ENCODE results near the gene ZNF324B. TPM values are rescaled to one million over a fixed set of nuclear protein-coding genes. Genes with fewer than 3 reads are reported as not detected.

Gene ZNF324B
- total RNA-seq, 2 donors from 2014 or later: 2.7 to 6.9 TPM

DNA sequence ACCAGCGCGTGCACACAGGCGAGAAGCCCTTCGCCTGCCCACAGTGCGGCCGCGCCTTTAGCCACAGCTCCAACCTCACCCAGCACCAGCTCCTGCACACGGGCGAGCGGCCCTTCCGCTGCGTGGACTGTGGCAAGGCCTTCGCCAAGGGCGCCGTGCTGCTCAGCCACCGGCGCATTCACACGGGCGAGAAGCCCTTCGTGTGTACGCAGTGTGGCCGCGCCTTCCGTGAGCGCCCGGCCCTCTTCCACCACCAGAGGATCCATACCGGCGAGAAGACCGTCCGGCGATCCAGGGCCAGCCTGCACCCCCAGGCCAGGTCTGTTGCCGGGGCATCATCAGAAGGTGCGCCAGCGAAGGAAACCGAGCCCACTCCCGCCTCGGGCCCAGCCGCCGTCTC is 20.3 kb downstream of the ZNF324B start:
- Histone ChIP-seq H3K4me3 (no peak overlapping the region), H3K4me1 (peaks cover 0 to 29% of the 10 kb centered on the region in 2 donors), H3K36me3 (peaks cover 34% of the 10 kb centered on the region), H3K27me3 (no peaks in the 10 kb centered on the region), H3K9me3 (no peaks in the 10 kb centered on the region), H3K27ac (no peak overlapping the region)
- DNase-seq (ENCODE audit: low spot score): no peak
- no peak for TF ChIP-seq CTCF (IDR thresholded peaks at IDR 0.05)

DNA sequence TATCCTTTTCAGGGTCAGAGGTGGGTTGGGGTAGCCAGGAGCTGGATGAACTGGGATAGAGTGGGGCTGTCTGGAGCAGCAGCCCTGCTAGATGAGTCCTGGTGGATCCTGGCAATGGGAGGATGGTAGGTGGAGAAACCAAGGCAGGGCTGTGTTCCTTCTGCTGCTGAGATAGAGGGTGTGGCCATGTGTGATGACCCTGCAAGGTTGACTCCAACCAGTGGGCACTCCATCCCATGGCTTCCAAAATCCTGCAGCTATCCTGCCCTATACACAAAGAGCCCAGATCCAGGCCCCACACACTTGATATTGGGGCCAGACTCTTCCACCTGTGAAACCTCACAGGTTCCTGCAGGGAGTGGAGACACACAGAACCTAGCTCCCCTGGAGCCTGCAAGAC is 22.4 kb downstream of the ZNF324B start:
- no peaks in the 10 kb centered on the region for H3K9me3 ChIP-seq
- H3K36me3 ChIP-seq: peaks cover 34% of the 10 kb centered on the region
- H3K27ac ChIP-seq: no peak overlapping the region
- no peaks in the 10 kb centered on the region for H3K27me3 ChIP-seq
- no peak overlapping the region for H3K4me3 ChIP-seq
- DNase-seq (ENCODE audit: low spot score): no peak
- peaks cover 0 to 25% of the 10 kb centered on the region in 2 donors for H3K4me1 ChIP-seq
- TF ChIP-seq CTCF (IDR thresholded peaks at IDR 0.05): no peak

DNA sequence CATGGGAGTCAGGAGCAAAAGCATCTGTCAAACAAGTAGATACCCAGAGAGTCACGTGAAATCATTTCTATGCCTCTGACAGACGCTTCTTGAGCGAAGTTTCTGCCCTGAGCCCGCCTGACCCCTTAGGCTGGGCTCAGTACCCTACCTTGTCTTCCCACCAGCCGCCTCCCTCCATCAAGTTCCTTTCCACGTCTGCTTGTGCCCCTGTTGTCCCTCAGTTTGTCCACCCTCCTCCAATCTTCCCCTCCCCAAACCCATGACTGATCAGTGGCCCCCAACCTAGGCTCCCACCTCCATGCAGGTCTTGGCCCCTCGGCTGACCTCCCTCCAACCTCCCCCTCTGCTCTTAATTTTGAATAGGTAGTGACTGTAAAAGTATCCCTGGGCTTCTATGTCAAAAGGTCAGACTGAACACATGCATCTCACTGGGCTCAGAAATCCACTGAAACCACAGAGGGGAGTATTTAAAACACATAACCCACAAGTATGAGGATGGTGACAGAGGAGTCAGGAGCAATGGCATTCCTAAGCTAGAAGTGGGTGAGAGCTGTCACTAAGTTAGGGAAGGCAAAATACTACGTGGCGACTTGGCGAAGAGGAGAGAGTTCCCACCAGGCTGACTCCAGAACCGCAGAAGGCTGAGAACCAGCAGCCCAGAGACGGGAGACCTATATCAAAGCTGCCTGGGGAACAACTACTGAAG is 23.0 kb downstream of the ZNF324B start:
- peaks cover 29% of the 10 kb centered on the region for H3K36me3 ChIP-seq
- H3K27ac ChIP-seq: no peak overlapping the region
- no peak overlapping the region for H3K4me3 ChIP-seq

GRCh38 chr19:58474997-58475713 is 23.7 kb downstream of the ZNF324B start:
- peak overlapping the region; percentile 51 to 73 for H3K4me3 ChIP-seq
- H3K36me3 ChIP-seq: peaks cover 24% of the 10 kb centered on the region

More for the DNA sequence above, 23.0 kb downstream of the ZNF324B start:
- Histone ChIP-seq H3K4me1 (peaks cover 0 to 25% of the 10 kb centered on the region in 2 donors), H3K9me3 (no peaks in the 10 kb centered on the region), H3K27me3 (no peaks in the 10 kb centered on the region)
- TF ChIP-seq CTCF (IDR thresholded peaks at IDR 0.05): no peak
- DNase-seq (ENCODE audit: low spot score): no peak

More at GRCh38 chr19:58474997-58475713, 23.7 kb downstream of the ZNF324B start:
- Histone ChIP-seq H3K27me3 (no peaks in the 10 kb centered on the region), H3K27ac (peak overlapping the region; percentile 87 to 92), H3K4me1 (peaks cover 0 to 25% of the 10 kb centered on the region in 2 donors), H3K9me3 (no peaks in the 10 kb centered on the region)
- DNase-seq (ENCODE audit: low spot score): no peak
- no peak for TF ChIP-seq CTCF (IDR thresholded peaks at IDR 0.05)
